NCI-H1694 treated with DMSO at 0.1 percent for 48 hours (cell line): ENCODE data around the gene CALML4.
"Not testable (repeated sequence)": the region's sequence is repeated elsewhere in the genome, so short reads cannot be mapped to it uniquely, and the experiment has no call there.

Experiments used
- DNase-seq: peaks from one replicate; lab custom pipeline; 2025; lab: John Stamatoyannopoulos, UW

CALML4 gene

DNA sequence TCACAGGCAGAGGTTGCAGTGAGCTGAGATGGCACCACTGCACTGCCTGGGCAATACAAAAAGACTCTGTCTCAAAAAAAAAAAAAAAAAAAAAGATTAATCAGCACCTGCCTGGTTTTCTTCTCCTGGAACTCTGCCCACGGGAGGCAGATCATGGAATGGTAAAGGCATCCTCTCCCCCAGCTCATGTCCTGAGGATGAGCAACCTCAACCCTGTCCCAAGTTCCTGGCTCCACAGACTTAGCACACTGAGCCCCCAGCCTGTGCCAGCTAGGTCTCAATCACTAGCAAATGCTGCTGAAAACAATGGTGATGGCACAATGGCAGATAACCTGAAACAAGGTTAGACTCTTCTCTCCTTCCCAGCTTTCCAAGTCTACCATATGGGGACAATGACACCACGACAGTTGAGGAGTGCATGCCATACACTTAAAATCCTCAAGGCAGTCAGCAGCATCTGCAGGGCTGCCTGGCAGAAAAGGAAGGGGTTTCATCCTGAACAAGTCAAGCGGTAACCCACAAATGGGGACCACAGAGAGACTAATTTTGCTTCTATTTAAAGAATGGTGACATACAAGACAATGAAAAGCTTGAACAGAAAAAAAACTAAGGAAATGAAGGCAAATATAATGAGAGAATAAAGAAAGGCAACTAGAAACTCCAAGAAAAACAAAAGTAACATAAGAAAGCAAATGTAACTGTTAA is 19.6 kb upstream of the CALML4 start:
- no peak for DNase-seq

DNA sequence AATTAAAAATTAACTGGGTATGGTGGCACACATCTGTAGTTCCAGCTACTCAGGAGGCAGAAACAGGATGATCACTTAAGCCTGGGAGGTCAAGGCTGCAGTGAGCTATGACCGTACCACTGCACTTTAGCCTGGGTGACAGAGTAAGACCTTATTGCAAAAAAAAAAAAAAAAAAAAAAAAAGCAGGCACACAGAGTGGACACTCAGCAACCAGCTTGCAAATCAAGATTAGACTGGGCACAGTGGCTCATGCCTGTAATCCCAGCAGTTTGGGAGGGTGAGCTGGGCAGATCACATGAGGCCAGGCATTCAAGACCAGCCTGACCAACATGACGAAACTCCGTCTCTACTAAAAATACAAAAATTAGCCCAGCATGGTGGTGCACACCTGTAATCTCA is 19.0 kb upstream of the CALML4 start:
- DNase-seq: no peak

DNA sequence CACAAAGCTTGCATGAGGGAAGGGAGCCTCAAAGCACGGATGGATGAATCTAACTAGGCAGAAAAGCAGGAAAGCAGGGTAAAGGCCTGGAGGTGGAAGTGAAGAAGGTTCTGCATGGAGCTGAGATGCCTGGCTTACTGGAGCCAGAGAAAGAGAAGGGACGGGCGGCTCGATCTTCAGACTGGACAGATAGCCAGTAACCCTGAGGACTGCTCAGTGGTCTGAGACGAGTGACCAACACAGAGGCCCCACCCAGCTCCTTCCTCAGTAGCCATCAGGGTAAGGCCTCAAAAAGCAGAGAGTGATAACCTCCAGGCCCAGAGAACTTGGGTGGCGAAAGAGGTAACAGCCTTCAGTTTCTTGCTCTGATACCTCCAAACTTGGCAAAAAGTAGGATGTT is 18.0 kb upstream of the CALML4 start:
- DNase-seq: no peak

DNA sequence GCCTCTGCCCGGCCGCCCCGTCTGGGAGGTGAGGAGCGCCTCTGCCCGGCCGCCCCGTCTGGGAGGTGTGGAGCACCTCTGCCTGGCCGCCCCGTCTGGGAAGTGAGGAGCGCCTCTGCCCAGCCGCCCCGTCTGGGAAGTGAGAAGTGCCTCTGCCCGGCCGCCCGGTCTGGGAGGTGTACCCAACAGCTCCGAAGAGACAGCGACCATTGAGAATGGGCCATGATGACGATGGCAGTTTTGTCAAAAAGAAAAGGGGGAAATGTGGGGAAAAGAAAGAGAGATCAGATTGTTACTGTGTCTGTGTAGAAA is 17.3 kb upstream of the CALML4 start:
- DNase-seq: not testable (repeated sequence)

DNA sequence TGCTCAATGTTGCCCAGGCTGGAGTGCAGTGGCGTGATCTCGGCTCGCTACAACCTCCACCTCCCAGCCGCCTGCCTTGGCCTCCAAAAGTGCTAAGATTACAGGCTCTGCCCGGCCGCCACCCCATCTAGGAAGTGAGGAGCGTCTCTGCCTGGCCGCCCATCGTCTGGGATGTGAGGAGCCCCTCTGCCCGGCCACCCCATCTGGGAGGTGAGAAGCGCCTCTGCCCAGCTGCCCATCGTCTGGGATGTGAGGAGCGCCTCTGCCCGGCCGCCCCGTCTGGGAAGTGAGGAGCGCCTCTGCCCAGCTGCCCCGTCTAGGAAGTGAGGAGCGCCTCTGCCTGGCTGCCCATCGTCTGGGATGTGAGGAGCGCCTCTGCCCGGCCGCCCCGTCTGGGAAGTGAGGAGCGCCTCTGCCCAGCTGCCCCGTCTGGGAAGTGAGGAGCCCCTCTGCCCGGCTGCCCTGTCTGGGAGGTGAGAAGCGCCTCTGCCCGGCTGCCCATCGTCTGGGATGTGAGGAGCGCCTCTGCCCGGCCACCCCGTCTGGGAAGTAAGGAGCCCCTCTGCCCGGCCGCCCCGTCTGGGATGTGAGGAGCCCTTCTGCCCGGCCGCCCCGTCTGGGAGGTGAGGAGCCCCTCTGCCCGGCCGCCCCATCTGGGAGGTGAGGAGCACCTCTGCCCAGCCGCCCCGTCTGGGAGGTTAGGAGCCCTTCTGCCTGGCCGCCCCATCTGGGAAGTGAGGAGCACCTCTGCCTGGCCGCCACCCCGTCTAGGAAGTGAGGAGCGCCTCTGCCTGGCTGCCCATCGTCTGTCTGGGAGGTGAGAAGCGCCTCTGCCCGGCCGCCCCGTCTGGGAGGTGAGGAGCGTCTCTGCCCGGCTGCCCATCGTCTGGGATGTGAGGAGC is 16.6 kb upstream of the CALML4 start:
- DNase-seq: not testable (repeated sequence)

DNA sequence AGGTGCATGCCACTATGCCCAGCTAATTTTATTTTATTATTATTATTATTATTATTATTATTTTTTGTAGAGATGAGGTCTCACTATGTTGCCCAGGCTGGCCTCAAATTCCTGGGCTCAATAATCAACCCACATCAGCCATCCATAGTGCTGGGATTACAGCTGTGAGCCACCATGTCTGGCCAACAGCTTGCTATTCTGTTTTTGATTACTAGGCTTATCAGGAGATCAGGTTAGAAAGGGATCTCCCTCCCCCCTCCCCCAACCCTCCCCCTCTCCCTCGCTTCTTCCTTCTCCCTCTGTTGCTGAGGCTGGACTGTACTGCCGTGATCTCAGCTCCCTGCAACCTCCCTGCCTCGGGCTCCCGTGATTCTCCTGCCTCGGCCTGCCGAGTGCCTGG is 15.8 kb upstream of the CALML4 start:
- no peak for DNase-seq

DNA sequence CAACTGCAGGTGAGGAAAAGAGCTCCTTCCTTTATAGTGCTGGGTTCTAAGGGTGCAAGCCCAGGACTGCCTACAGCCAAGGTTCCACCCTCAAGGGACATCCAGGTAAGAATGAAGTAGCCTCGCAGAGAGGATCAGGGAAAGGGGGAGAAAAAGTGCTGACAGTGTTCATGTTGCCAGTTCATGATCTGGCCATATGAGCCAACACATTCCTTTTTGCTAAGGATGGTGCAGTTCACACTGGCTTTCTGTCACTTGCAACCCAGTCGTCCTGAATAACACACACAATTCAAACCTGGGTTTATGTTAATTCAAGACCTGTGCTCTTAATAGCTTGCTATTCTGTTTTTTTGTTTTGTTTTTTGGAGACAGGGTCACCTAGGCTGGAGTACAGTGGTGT is 15.4 kb upstream of the CALML4 start:
- no peak for DNase-seq

DNA sequence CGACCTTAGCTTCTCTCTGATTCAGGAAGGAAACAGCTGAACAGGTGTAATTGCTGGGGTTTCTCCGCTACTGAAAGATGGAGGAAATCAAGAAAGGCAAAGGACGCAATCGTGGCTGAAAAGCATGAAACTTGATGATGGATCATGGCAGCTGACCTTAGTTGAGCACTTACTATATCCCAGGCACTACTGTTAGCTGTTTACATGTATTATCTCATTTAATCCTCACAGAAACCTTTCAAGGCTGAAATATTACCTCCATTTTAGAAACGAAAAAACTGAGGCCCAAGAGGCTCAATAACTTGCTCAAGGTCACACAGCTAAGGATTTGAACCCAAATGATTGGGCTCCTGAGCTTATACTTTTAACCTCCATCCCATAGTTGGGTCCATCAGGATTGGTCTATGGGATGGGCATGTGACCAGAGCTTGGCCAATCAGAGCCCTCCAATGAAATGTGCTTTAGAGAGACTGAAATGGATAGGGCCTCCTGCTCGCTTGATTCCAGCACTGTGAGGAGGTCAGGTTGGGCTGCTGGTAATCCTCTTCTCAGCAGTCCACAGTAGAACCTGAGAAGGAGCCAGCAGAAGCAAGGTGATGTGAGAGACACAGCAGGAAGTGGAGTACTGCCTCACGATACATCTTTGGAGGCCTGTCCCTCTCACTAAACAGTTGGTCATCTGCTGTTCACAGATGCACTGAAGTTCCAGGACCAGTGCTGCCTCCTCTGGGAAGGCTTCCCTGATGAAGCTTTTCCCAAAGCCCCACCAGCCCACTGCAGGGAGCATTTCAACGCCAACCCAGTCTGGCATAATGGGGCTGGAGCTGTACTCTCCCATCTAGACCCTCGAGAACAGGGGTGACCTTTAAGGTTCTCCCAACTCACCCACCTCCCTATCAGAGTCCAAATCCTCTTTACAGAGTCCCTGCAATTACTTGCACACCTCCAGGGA is 14.0 kb upstream of the CALML4 start:
- no peak for DNase-seq

DNA sequence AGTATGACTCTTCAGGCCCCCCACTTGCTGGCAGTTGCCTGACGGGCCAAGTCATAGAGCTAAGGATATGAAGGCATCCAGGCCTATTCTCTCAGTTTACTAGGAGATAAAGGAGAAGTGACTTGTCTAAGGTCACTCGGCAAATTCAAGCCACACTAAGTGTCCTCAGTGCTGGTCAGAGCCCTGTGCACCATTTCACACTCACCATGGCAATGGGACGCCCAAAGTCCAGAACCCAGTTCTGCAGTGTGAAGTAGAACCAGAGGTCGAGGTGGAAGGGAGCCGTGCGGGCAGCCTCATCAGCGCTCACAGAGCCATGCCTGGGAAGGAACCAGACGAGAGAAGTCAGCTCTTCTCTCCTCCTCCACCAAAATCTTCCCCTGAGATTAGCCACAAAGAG is 13.2 kb upstream of the CALML4 start:
- DNase-seq: no peak

DNA sequence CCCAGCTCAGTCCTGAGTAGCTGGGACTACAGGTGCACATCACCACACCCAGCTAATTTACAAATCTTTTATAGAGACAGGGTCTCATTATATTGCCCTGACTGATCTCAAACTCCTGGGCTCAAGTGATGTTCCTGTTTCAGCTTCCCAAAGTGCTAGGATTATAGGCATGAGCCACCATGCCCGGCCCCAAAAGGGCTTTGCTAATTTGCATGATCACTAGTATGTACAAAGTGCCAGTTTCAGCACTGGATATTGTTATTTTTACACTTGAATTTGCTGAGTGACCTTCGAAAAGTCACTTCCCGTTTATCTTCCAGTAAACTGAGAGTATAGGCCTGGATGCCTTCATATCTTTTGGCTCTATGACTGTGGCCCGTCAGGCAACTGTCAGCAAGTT is 12.2 kb upstream of the CALML4 start:
- DNase-seq: no peak

DNA sequence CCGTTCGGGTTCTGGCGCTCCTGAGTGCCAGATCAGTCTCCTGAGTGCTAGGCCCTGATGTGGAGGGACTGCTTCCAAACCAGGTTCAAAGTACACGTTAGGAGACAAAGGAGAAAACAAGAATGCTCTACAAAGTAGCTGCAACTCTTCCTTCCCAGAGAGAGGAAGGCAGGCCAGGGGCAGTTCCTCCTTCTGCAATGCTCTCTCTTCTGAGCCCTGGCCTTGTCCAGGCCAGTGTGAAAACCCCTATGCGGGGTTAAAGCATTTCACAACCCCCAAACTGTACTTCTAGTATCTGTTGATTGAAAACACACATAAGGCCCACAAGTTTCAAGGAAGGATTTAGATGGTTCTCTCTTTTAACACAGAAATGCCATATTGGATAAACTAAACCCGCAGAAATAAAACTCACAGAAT is 9.7 kb upstream of the CALML4 start:
- DNase-seq: no peak

DNA sequence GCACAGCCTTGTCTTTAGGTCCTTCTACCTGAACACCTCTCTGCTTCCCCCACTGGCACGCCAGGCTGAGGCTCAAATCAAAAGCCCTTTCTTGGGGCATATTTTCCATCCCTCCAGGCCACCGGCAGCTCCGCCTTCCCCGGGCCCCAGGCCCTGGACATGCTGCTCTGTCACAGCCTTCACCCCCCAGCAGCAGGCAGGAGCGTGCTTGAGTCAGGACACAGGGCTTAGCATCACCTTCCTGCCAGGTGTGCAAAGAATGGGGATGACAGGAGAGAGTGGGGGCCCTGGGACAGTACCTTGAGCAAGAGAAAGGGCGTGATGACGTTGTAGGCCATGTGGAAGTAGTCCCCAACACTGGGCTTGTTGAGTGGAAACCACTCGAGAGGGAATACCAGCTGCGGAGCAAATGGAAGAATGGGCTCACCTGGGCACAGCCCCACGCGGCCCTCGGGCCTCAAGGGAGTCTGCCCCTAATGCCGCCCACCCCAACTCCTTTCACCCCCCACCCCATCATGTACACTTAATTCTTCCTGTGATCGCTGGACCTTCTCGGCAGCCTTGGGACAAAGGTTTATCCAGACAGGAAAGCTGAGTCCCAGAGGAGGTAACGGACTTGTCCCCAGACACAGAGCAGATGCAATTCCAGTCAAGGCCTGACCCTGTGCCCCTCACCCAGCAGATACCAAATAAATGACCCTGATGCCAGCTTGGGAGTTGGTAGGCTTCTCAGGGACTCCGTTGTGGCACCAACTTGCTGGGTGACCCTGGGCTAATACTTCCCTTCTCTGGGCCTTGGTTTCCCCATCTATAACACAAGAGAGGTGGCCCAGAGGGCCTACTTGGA is 9.1 kb upstream of the CALML4 start:
- no peak for DNase-seq

DNA sequence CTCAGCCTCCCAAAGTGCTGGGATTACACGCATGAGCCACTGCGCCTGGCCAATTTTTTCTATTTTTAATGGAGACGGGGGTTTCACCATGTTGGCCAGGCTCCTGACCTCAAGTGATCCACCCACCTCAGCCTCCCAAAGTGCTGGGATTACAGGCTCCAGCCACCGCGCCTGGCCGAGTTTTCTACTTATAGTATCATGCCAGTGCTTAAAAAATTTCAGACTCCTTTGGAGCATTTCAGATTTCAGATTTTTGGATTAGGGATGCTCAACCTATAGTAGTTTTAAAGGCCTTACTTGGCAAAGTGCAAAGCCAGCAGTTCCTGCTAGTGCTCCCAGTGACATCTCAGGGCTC is 8.3 kb upstream of the CALML4 start:
- not testable (repeated sequence) for DNase-seq

DNA sequence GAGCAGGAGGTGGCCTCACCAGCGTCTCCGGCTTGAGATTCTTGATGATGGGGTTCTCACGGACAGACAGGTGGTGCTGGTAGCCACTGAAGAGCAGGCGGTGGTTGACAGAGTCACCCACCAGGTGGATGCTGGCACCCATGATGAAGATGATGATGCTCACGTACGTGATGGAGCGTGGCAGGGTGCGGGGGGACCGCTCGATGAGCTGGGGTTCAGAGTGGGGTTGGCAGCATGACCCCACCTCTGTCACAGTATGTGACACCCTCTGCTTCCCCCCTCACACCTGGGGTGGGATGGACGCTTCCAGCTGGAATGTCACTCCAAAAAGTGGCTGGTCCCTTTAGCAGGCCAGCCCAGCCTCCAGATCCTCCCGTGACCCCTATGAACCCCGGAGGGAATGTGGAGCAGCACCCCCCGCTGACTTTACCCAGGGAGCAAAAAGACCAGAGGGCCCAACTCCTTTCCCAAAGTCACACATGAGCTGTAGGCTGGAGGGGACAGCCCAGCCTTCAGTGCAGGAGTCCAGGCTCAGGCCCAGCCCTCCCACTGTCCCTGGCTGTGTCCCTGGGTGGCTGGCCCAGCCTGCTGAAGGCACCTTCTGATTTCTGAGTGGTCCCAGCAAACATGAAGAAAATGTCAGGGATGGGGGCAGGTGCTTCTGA is 6.7 kb upstream of the CALML4 start:
- no peak for DNase-seq

DNA sequence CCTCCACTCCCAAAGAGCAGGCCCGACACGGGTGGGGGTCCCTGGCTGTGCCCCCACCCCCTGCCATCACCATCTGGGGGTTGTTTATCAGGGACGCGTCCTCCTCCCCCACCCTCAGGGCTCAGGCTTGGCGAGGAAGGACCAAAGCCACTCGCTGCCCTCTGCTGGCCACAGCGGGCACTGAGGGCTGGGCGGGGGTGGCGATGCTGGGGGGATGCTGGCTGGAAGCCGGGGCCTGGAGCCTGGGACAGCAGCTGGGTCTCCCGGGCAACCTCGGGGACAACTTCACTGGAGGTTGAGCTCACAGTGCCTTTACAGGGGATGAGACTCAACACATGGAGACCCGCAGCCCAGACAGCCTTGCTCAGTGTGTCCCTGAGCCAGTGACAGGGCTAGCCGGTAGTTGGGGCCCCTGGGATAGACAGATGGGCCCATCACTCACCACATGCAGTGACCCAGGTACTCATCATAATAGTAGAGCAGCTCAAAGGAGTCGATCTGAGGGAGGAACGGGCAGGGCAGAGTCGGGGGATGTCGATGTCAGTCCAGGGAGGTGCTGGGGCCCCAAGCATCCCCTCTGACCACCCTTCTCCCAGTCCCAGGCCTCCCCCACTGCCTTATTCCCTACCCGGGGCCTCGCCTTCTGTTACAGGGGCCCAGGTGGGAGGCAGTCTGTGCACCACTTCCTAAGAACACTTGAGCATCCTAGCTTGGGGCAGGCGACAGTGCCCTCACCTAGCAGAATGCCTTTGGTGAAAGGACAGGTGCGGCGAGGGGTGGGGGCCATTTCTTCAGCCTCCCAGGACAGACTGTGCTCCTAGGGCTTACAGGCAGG is 5.9 kb upstream of the CALML4 start:
- peak; percentile 25 for DNase-seq

DNA sequence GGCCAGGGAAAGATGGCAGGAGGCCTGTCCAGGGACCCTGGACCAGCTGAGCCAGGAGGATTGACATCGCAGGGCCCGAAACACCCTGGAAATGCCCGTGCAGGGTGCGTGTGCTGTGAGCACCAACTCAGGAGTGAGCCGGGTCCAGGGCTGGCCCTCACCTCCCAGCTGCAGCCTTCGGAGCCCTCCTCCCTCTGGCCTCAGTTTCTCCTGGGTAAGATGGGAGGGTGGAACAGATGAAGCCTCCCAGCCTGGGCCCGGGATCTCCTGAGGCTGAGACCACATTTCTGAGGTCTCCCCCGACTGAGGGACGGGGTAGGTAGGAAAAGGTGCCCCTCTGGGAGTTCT is 5.3 kb upstream of the CALML4 start:
- no peak for DNase-seq

DNA sequence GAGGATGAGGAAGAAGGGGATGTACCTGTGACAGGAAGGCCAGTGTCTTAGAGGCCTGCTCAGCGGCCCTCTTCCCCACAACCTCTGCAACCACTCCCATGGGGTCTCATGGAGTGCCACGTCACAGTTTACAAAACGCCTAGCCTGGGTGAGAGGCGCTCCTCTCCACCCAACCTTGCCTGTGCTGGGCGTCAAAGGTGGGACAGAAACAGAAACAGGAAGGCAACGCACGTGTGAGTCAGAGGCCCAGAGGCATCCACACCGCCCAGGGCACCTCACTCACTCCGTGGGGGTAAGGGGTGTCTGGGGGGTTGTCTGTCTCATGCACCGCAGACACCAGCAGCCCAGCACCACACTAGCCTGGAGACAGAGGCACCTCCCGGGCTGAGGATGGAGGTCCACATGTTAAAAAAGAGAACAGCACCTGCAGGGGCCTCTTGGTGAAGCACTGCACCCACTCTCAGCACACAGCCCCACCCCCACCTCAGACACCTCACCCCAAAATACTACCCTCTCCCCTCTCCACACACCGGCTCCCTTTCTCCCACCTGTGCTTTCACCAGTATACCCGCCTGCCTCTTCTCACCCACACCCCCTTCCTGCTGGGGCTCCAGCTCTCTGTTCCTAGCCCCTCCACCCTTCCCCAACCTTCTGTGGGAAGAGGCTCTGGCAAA is 4.7 kb upstream of the CALML4 start:
- no peak for DNase-seq

DNA sequence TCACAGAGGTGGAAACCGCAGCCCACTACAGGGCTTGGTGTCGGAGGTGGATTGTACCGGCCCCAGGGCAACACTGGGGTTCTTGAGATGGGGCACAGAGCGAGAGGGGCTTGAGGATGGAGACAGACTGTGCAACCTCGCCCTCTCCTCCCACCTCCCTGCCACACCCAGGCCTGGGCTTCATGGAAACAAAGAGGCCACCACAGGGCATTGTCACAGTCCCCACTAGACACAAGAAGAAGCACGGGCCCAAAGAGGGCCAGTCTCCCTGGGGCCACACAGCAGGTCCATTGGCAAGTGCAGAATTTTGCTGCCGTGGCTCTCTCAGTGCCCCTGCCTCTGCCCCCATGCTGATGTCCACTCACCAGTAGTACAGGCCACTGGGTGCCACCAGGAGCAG is 4.1 kb upstream of the CALML4 start:
- no peak for DNase-seq

DNA sequence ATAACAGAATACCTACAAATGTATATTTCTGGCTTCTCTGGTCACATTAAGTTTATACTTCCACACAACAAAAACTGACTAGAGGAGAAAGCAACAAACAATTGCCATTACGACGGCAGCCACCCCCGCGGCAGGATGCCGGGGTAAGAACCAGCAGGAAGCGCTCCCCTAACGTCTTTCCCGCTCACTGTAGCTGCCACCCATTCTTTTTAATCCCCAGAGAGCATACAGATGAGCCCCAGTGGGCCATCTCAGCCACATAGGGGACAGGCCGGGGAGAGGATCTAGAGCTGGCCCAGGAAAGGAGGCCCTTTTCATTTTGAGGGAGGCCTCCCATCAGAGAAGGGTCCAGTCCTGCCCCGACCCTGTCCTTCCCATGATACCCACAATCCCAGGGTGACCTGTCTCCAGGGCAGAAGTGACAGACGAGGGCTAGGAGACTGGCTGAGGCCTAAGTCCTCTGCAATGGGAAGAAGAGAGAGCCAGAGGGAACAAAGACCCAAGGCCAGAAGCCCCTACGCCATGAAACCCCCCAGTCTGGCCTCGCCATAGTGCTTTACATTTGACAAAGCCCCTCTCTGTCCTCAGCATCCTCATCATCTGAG is 3.6 kb upstream of the CALML4 start:
- DNase-seq: no peak
